HEK293T (cell line): Measurements from ENCODE around the gene DENND2A.

ENCODE experiments used
- CTCF ChIA-PET: fragments of 350-600 bp; formaldehyde crosslinking; extraction: SDS; loops from one replicate; lab custom pipeline; 2021; ENCODE audit warnings: antibody characterized with exemption, inconsistent platforms; lab: Yijun Ruan, JAX
- POLR2A ChIA-PET: fragments of 350-600 bp; formaldehyde crosslinking; extraction: SDS; loops from one replicate; lab custom pipeline; 2020; ENCODE audit warnings: antibody characterized with exemption, inconsistent platforms; lab: Yijun Ruan, JAX
- DNase-seq: peaks from one replicate; pipeline ENCODE4 v3.0.0; 2012; ENCODE audit warnings: mixed read lengths; ENCODE audit errors: extremely low spot score
- ARNT ChIP-seq: fragments of 450-650 bp; IDR thresholded peaks from 2 replicates; pipeline ENCODE4 v1.6.1; 2017; ENCODE audit warnings: mild to moderate bottlenecking
- BHLHE40 ChIP-seq: fragments of 450-650 bp; IDR thresholded peaks from 2 replicates; pipeline ENCODE4 v1.6.1; 2016; ENCODE audit warnings: mild to moderate bottlenecking, moderate library complexity, borderline replicate concordance
- CTBP1 ChIP-seq: fragments of 450-650 bp; IDR thresholded peaks from 2 replicates; pipeline ENCODE4 v1.6.1; 2016; ENCODE audit warnings: borderline replicate concordance
- ELF4 ChIP-seq: fragments of 450-650 bp; IDR thresholded peaks from 2 replicates; pipeline ENCODE4 v1.6.1; 2017; ENCODE audit warnings: antibody characterized with exemption
- FOXA1 ChIP-seq: fragments of 450-650 bp; IDR thresholded peaks from 2 replicates; pipeline ENCODE4 v1.6.1; 2016; ENCODE audit warnings: mild to moderate bottlenecking
- FOXK2 ChIP-seq: fragments of 450-650 bp; IDR thresholded peaks from 2 replicates; pipeline ENCODE4 v1.6.1; 2016; ENCODE audit warnings: mild to moderate bottlenecking
- FOXM1 ChIP-seq: fragments of 450-650 bp; IDR thresholded peaks from 2 replicates; pipeline ENCODE4 v1.6.1; 2017; ENCODE audit warnings: mild to moderate bottlenecking, borderline replicate concordance
- HDGF ChIP-seq: fragments of 450-650 bp; IDR thresholded peaks from 2 replicates; pipeline ENCODE4 v1.6.1; 2017; ENCODE audit warnings: antibody characterized with exemption, borderline replicate concordance
- L3MBTL2 ChIP-seq: fragments of 450-650 bp; conservative IDR thresholded peaks from 2 replicates; pipeline ENCODE4 v1.6.1; 2016; ENCODE audit warnings: mild to moderate bottlenecking
- LEF1 ChIP-seq: fragments of 450-650 bp; IDR thresholded peaks from 2 replicates; pipeline ENCODE4 v1.6.1; 2017; ENCODE audit warnings: mild to moderate bottlenecking, borderline replicate concordance
- NFRKB ChIP-seq: fragments of 450-650 bp; IDR thresholded peaks from 2 replicates; pipeline ENCODE4 v1.6.1; 2016; ENCODE audit warnings: mild to moderate bottlenecking, moderate library complexity
- SP1 ChIP-seq: fragments of 450-650 bp; IDR thresholded peaks from 2 replicates; pipeline ENCODE4 v1.6.1; 2017
- SUZ12 ChIP-seq: fragments of 450-650 bp; IDR thresholded peaks from 2 replicates; pipeline ENCODE4 v1.6.1; 2016; ENCODE audit warnings: mild to moderate bottlenecking
- TARDBP ChIP-seq: fragments of 450-650 bp; IDR thresholded peaks from 2 replicates; pipeline ENCODE4 v1.6.1; 2016
- ZNF384 ChIP-seq: fragments of 450-650 bp; IDR thresholded peaks from 2 replicates; pipeline ENCODE4 v1.6.1; 2016
- TF ChIP-seq, protein P1 (sequence below): fragments of 450-650 bp; IDR thresholded peaks from 2 replicates; pipeline ENCODE4 v1.6.1; 2016

DENND2A gene

DNA sequence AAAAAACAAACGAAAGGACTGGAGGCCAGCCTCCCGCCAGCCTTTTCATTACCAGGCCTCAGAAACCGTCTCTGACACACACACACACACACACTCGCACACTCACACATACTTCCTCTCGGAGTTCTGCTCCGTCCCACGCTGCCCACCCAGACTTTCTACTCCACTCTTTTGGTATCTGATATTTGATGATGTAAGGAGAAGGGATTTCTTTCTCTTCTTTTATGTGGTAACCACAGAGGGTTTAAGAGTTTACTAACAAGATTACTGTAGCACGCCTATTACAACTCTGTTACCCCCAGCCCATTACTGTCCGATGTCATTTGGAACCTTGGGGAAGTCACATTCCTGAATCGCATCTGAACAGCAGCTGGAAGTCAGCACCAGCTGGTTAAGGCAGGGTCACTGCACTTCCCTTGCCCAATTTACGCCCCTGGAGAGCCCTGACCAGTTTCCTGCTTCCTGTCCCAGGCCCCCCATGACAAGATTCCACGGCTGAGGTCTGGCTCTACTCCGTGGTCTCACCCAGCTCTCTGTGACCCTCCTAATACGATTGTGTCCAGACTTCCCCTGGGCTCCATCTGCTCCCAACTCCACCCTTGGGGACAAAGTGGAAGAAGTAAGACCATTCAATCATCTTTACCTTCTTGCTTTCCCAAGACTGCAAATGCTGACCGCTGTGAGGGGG, 1.1 kb downstream of the DENND2A start:
- POLR2A ChIA-PET, result no interaction called here
- TF ChIP-seq ELF4 (no peak), CTBP1 (no peak), FOXA1 (no peak), L3MBTL2 (no peak), ZNF384 (no peak), TARDBP (no peak), LEF1 (no peak), HDGF (no peak), BHLHE40 (no peak), SUZ12 (no peak), ARNT (no peak)
- TF ChIP-seq, protein P1, sequence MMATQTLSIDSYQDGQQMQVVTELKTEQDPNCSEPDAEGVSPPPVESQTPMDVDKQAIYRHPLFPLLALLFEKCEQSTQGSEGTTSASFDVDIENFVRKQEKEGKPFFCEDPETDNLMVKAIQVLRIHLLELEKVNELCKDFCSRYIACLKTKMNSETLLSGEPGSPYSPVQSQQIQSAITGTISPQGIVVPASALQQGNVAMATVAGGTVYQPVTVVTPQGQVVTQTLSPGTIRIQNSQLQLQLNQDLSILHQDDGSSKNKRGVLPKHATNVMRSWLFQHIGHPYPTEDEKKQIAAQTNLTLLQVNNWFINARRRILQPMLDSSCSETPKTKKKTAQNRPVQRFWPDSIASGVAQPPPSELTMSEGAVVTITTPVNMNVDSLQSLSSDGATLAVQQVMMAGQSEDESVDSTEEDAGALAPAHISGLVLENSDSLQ, result no peak
- CTCF ChIA-PET, result no interaction called here
- DNase-seq, result no peak

GRCh38 chr7:140638173-140638791, 2.3 kb downstream of the DENND2A start:
- DNase-seq, result no peak
- CTCF ChIA-PET, result interaction anchor here (0.9 kb wide), 1 partner anchor 9 kb away, joined by 3 read pairs; no protein-coding TSS in a partner anchor
- POLR2A ChIA-PET, result interaction anchor here (0.6 to 1.0 kb wide), 3 partner anchors 13 to 120 kb away, joined by 3 read pairs; no protein-coding TSS in a partner anchor
- TF ChIP-seq FOXK2, result no peak
- no peak for TF ChIP-seq TARDBP
- TF ChIP-seq L3MBTL2, result no peak
- TF ChIP-seq HDGF, result no peak
- TF ChIP-seq, protein P1, result no peak
- no peak for TF ChIP-seq LEF1
- TF ChIP-seq FOXM1, result no peak
- TF ChIP-seq NFRKB, result no peak
- no peak for TF ChIP-seq ZNF384
- TF ChIP-seq FOXA1, result no peak
- no peak for TF ChIP-seq BHLHE40
- no peak for TF ChIP-seq ARNT
- no peak for TF ChIP-seq SP1
- no peak for TF ChIP-seq CTBP1
- TF ChIP-seq SUZ12, result no peak
- no peak for TF ChIP-seq ELF4

DNA sequence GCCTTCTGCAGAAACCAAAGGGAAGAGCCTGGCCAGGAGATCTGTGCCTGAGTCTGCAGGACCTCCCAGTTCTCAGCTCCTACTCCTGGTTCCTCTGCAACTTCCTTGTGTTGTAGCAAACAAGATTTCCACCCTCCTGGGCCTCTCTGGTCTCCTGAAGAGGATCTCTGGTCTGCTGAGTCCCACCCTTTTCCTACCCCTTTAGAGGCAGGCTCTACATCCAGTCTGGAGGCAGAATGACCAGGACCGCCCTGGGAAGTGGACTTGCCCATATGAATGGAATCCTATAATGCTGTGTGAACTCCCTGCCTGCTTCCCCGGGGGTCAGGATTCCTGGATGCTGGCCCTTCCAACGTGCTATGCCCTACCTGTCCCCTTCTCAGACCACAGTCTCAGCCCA, 3.2 kb downstream of the DENND2A start:
- ChIA-PET POLR2A (no interaction called here), CTCF (no interaction called here)
- TF ChIP-seq FOXA1 (no peak), ARNT (no peak), HDGF (no peak), FOXK2 (no peak), SUZ12 (no peak), NFRKB (no peak)
- TF ChIP-seq, protein P1, result no peak
- DNase-seq, result no peak

DNA sequence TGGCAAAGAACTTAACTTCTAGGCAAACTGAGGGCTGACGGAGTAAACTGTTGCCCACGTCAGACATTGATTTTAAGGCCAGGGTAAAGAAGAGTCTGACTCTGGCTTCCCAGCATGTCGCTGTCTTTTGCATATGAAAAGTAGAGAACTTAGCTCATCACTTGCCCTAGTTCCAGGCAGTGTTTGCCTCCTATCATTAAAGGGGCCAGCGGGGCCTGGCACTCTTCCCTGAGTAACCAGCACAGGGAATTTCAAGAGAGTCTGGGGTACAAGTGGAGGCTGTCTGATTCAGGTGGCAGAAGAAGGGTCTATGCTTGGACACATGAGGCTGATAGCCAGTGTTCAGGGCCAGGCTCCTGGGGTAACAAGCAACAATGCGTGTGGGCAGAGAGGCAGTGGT, 4.8 kb downstream of the DENND2A start:
- POLR2A ChIA-PET, result no interaction called here
- TF ChIP-seq NFRKB (no peak), TARDBP (no peak), HDGF (no peak), SP1 (no peak), FOXK2 (no peak), FOXA1 (no peak), L3MBTL2 (no peak), SUZ12 (no peak), ELF4 (no peak), LEF1 (no peak), FOXM1 (no peak), CTBP1 (no peak)
- CTCF ChIA-PET, result interaction anchor here (0.9 to 1.8 kb wide), 2 partner anchors 9 to 118 kb away, joined by 3 to 7 read pairs; no protein-coding TSS in a partner anchor
- no peak for DNase-seq

DNA sequence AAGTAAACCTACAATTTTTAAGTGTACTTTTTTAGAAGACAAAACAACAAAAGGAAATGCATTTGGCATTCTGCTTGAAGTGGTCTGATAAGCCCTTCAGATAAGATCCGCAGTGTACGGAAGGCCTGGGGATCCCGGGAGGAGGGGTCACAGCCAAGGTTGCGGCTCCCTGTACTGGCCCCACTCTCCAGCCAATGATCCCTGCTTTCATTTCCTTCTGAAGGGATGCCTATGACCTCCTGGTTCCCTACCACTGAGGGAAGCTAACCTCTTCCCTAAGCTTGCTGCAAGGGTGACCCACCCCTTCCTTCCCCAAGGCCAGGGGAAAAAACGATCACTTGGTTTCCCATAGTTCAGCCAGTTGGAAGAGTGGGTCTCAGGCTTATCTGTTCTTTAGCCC, 5.3 kb downstream of the DENND2A start:
- no peak for DNase-seq
- no peak for TF ChIP-seq ELF4
- no peak for TF ChIP-seq NFRKB
- no peak for TF ChIP-seq FOXM1
- no peak for TF ChIP-seq FOXA1
- ChIA-PET CTCF (interaction anchor here (0.9 to 1.8 kb wide), 2 partner anchors 10 to 117 kb away, joined by 3 to 7 read pairs; no protein-coding TSS in a partner anchor), POLR2A (no interaction called here)

- TF ChIP-seq BHLHE40 (no peak), FOXK2 (no peak), NFRKB (no peak), ARNT (no peak), LEF1 (no peak), TARDBP (no peak), CTBP1 (no peak), L3MBTL2 (no peak), SP1 (no peak), ELF4 (no peak), FOXM1 (no peak), SUZ12 (no peak), ZNF384 (no peak), FOXA1 (no peak), HDGF (no peak)
- TF ChIP-seq, protein P1, result no peak
- ChIA-PET CTCF (interaction anchor here (0.8 kb wide), 1 partner anchor 16 kb away, joined by 3 read pairs; no protein-coding TSS in a partner anchor), POLR2A (no interaction called here)
- DNase-seq, result no peak
Measured at GRCh38 chr7:140631602-140632001, 9.0 kb downstream of the DENND2A start.
